GOT3 (cell line): ENCODE data around the gene TIMM44.

Experiments
- DNase-seq: peaks from one replicate; lab custom pipeline; 2025; ENCODE audit warnings: mixed read lengths; lab: John Stamatoyannopoulos, UW

The TIMM44 gene

GRCh38 chr19:7914099-7914498 lies 29.4 kb downstream of the TIMM44 start:
- DNase-seq = no peak

DNA sequence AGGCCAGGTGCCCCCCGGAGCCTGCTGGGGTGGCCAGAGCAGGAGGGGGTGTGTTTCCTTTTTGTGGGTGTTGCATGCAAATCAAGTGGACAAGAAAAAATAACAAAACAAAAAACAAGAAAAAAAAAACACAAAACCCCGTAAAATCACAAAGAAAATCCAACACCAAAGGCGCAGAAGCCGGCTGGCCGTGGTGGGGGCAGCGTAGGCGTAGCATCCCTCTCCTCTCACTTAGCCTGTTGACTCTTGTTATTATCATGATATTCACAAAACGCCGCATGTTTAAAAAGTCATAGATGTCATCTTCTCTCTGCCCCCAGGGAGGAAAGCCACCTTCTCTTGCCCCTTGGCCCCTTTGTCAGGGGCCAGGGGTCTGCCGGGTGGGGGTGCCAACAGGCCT lies 29.8 kb downstream of the TIMM44 start:
- no peak for DNase-seq

- DNase-seq = no peak
Observed at GRCh38 chr19:7912697-7913564, 30.5 kb downstream of the TIMM44 start.

GRCh38 chr19:7912144-7912696 lies 31.2 kb downstream of the TIMM44 start:
- DNase-seq = no peak

GRCh38 chr19:7911508-7912143 lies 31.8 kb downstream of the TIMM44 start:
- DNase-seq = no peak

DNA sequence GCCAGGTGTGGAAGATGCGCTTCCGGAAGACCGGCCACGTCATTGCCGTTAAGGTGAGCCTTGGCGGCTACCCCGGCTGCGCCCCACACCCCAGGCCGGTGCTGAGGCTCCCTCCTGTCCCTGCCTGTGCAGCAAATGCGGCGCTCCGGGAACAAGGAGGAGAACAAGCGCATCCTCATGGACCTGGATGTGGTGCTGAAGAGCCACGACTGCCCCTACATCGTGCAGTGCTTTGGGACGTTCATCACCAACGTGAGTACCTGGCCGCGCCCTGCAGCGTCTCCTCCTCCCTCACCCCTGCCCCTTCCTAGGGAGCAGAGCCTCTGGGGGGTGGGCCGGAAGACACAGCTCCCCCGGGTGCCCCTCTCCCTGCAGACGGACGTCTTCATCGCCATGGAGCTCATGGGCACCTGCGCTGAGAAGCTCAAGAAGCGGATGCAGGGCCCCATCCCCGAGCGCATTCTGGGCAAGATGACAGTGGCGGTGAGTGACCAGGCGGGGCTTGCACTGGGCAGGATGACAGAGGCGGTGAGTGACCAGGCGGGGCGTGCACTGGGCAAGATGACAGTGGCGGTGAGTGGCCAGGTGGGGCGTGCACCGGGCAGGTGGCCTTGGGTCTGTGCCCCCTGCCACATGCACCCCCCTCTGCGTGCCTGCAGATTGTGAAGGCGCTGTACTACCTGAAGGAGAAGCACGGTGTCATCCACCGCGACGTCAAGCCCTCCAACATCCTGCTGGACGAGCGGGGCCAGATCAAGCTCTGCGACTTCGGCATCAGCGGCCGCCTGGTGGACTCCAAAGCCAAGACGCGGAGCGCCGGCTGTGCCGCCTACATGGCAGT lies 32.9 kb downstream of the TIMM44 start:
- DNase-seq = no peak

GRCh38 chr19:7909471-7910067 lies 33.9 kb downstream of the TIMM44 start:
- no peak for DNase-seq

GRCh38 chr19:7908742-7909461 lies 34.6 kb downstream of the TIMM44 start:
- no peak for DNase-seq

DNA sequence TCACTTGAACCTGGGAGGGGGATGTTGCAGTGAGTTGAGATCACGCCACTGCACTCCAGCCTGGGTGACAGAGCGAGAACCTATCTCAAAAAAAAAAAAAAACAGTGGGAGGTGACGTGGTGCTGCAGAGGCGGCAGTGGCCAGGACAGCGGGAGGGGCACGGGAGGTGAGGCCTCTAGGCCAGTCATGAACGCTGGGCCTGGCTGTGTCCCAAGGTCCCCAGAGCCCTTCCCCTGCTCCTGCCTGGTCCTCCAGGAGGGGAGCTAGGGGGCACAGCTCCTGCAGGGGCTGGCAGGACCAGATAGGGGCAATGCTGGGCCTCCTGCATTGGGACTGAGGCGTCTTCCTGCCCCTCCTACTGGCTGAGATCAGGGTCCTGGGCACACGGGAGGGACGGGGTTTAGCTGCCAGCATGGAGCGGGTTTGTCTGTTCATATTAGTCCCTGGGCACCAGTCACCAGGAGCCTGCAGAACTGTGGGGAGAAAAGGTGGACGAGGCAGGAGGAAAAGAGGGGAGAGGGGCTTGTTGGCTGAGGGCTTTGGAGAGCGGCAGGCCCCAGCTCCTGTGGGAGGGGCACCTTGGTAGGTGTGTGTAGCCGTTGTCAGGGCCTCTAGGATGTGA lies 35.3 kb downstream of the TIMM44 start:
- DNase-seq = no peak

DNA sequence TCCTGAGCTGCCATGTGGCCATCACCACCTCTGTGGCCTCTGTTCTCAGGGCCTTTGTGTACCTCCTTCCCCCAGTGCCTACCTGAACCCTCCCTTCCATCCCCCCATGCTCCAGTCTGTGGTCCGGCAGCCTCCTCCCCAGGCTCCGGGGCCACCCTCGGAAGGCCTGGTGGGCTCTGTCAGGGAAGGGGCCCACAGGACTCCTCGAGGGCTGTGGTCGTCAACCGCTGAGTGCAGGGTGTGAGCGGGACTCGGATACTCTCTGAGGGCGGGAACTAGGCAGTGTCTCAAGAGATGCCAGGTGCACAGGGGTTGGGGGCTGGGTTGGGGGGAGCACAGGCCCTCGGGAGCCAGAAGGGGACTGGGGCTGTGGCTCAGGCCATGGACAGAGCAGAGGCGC lies 35.9 kb downstream of the TIMM44 start:
- DNase-seq = no peak

DNA sequence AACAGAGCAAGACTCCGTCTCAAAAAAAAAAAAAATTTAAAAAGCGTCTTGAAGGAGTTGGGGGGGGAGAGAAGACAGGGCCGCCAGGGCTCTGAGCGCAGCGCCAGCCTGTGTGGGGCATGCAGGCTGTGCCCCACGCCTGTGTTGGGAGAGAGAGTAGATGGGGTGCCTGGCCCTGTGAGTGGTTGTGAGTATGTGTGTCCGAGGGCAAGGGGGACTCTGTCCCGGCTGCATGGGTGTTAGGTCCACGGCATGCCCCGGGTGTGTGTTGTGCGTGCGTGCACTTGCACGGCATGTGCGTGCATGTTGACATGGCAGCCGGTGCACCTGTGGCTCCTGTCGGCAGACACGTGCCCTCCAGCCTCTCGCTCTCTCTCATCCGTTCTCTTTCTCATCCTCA lies 36.3 kb downstream of the TIMM44 start:
- DNase-seq = no peak

DNA sequence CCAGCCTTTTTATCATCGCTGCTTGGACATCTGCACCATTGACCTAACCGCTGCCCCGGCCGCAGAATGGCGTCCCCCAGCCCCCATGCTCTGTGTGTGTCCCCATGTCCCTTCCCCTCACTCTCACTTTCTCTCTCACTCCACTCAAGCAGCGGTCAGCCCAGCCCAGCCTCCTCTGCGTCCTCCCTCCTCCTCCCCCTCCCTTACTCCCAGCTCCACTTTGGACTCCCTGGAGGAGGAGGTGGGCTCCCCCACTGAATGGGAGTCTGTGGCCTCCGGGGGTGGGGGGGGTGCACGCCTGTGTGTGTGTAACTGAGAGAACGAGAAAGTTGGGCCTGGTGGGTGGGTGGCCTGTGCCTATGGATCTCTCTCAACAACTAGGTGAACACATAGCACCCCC lies 37.6 kb downstream of the TIMM44 start:
- DNase-seq = no peak

DNA sequence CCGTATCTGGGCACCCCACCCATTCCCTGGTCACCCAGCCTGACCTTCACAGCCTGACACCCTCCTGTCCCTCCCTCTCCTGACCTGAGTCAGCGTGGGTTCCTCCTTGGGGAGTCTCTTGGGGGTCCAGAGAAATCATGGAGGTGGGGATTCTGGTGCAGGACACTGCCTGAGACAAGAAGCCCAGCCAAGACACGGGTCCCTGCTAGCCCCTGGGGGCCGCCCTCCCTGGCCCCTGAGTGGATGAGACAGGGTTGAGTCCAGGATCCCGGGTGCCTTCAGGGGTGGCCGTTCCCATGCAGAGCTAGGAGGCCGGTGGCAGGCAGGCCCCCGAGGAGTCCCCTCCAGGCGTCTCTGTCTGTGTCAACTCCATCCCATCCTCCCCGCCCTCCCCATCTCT lies 38.2 kb downstream of the TIMM44 start:
- no peak for DNase-seq

- DNase-seq = no peak
Observed at GRCh38 chr19:7904074-7905020, 39.1 kb downstream of the TIMM44 start.

GRCh38 chr19:7903244-7904073 lies 40.0 kb downstream of the TIMM44 start, which contains the start of gene MAP2K7:
TSS of gene MAP2K7 (plus strand) at chr19:7903877. CDS start at chr19:7903945, 68 bp downstream.
- DNase-seq = peak; percentile 99

- no peak for DNase-seq
Observed at GRCh38 chr19:7902796-7903243, 40.6 kb downstream of the TIMM44 start.

- no peak for DNase-seq
Observed at GRCh38 chr19:7901337-7901736, 42.1 kb downstream of the TIMM44 start.

DNA sequence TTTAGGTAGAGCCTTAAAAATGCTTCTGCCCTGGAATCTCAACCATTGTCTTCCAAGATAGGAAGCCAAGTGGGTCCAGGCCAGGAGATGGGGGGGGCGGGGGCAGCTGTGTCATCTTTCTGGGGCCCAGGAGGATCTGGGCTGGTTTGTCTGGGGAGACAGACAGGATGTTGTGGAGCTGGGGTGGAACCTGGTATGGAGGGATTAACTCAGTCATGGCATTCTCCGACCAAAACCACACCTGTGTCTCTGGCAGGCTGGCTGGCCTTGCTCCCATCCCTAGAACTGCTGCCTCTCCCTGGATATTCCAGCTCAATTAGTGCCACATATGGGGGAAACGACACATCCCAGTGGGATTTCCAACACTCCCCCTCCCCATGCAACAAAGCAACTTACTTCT lies 42.5 kb downstream of the TIMM44 start:
- DNase-seq = no peak
